GM18909 (cell line): Measurements from ENCODE around the gene DEF6.

Experiments used
- ATAC-seq: cut with Tn5 transposase; IDR thresholded peaks from one replicate; pipeline ENCODE4 v1.9.1; 2021; ENCODE audit warnings: mild to moderate bottlenecking; ENCODE audit not compliant: unreplicated experiment, poor library complexity

DEF6 gene

DNA sequence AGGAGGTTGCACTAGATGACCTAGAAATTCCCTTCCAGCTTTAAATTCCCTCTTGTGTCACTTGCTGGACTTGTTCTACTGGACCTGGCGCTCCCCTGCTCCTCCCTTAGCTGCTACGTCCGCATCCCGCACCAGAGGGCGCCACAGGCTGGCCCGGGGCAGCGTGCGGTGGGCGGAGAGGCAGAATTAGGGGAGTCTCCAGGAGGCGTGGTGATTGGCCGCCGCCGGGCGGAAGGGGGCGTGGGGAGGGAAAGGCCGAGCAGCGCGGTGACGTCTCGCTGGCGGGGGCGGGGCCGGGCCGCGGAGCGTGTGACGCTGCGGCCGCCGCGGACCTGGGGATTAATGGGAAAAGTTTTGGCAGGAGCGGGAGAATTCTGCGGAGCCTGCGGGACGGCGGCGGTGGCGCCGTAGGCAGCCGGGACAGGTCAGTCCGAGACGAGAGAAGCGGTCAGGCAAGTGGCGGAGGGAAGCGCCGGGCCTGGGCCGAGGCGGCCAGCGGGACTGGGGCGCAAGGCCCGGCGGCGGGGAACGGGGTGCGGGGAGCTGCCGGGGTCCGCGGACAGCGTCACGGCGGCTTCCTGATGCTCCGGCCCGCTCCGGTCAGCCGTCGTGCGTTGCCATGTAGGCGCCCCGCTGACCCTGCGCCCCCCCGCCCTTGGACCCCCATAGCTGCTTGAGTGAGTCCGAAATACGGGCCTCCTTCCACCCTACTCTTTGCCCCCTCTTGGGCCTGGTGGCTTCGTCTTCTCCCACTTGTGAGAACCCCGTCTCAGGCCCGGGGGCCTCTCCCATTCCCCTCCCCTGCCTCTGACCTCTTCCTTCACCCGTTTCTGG, 44.9 kb downstream of the DEF6 start, which contains the start of gene PPARD:
TSS of gene PPARD (plus strand) at position 301 of the 834 bp plus-strand sequence. CDS start 68,530 bp downstream, outside the sequence.
- peak; percentile 96 for ATAC-seq

- ATAC-seq: no peak
Measured at GRCh38 chr6:35343092-35343834, 45.6 kb downstream of the DEF6 start.

DNA sequence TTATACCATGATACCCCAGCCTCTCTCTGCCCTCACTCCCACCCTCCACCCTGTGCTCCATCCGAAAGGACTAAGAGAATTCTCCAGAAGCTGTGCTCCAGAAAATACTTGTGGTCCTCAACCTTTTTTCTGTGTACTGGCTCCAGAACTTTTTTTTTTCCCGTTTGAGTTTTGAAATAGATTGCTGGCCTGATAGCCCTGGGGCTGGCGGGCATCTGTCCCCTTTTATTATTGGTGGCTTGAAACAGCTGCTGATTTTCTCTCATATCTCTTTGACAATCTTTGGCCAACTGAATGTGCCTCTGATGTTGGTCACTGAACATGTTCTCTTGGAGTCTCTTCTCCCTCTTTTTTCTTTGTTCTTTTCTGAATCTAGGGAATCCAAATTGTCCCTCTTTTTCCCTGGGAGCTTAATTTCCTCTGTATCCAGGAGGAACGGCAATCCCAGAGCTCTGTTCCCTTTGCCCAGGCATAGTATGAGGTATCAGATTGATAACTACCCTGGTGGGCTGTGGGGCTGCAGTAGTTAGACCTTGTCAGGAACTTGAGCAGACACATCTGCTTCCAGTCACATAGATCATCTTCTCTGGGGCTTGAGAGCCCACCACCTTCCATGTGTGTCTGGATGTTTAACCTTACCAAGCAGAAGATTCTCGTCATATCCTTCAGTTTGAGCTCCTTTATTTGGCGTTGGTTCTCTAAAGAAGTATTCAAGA, 46.4 kb downstream of the DEF6 start:
- ATAC-seq: no peak

DNA sequence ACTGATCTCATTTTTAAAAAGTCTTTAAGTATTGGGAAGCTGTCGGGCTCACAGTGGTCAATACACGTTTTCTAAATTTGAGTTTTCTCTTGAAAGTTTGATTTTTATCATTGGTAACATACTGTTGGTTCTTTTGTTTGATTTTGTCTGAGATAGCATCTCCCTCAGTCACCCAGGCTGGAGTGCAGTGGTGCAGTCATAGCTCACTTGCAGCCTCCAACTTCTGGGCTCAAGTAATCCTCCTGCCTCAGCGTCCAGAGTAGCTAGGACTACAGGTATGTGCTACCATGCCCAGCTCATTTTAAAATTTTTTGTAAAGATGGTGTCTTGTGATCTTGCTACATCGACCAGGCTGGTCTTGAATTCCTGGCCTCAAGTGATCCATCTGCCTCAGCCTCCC, 53.8 kb downstream of the DEF6 start:
- ATAC-seq: no peak

DNA sequence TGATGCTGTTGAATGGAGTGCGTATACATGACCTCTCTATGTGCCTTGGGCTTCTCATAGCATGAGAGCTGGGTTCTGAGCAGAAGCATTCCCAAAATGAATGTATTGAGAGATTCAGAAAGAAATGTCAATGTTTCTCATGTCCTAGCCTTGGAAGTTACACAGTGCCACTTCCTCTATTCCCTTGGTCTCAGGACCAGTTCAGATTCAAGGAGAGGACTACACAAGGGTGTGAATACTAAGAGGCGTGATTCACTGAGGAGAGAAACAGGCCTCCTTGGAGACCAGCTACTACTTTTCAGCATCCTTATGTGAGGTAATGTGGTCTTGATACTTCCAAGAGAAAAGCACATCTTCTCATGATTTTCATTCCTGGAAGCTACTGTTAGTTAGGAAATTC, 55.1 kb downstream of the DEF6 start:
- no peak for ATAC-seq

GRCh38 chr6:35354361-35355135, 56.9 kb downstream of the DEF6 start:
- no peak for ATAC-seq

GRCh38 chr6:35356391-35356790, 58.8 kb downstream of the DEF6 start:
- ATAC-seq: no peak

DNA sequence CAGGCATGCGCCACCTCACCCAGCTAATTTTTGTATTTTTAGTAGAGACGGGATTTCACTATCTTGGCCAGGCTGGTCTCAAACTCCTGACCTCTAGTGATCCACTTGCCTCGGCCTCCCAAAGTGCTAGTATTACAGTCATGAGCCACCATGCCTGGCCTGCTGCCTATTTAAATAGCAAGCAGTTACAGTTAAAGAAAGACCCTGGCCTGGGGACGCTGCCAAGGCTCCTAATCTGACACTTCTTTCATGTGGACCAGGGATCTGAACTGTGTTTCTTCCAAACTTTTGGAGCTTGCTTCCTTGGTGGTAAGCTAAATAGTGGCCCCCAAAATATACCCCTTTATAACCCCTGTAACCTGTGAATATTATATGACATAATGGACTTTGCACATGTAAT, 60.1 kb downstream of the DEF6 start:
- ATAC-seq: no peak

DNA sequence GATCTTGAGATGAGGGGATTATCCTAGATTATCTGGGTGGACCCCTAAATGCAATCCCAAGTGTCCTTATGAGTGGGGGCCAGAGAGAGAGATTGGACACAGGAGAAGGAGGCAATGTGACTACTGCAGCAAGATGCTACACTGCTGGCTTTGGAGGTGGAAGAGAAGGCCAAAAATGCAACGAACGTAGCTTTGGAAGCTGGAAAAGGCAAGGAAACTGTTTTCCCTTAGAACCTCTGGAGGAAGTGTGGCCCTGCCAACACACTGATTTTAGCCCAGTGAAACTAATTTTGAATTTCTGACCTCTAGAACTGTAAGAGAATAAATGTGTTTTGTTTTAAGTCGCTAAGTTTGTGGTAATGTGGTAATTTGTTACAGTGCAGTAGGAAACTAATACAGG, 60.5 kb downstream of the DEF6 start:
- no peak for ATAC-seq

GRCh38 chr6:35359346-35359743, 61.7 kb downstream of the DEF6 start:
- ATAC-seq: no peak

GRCh38 chr6:35359744-35360348, 62.2 kb downstream of the DEF6 start:
- no peak for ATAC-seq

- ATAC-seq: no peak
Measured at GRCh38 chr6:35360349-35361138, 62.9 kb downstream of the DEF6 start.

GRCh38 chr6:35362200-35362599, 64.6 kb downstream of the DEF6 start:
- ATAC-seq: no peak

DNA sequence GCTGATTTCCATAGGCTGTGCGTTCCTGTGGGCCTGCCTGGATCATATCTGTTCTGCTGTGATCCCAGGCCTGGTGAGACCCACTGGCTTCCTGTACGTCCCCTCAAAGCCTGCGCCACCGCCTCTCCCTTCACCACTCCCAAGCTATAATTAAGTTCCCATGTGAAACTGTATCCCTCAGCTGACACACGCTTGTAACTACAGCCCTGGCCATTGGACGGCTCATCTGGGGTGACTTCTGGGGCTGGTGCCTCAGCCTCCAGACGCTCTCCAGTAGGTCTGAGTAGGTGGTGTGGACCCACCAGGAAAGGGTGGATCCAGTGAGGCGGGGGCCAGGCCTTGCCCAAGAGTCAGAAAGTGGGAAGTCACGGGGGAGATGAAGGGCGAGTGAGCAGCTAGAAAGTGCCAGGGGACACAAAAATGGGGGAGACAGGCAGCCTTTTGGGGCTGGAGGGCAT, 65.7 kb downstream of the DEF6 start:
- no peak for ATAC-seq

DNA sequence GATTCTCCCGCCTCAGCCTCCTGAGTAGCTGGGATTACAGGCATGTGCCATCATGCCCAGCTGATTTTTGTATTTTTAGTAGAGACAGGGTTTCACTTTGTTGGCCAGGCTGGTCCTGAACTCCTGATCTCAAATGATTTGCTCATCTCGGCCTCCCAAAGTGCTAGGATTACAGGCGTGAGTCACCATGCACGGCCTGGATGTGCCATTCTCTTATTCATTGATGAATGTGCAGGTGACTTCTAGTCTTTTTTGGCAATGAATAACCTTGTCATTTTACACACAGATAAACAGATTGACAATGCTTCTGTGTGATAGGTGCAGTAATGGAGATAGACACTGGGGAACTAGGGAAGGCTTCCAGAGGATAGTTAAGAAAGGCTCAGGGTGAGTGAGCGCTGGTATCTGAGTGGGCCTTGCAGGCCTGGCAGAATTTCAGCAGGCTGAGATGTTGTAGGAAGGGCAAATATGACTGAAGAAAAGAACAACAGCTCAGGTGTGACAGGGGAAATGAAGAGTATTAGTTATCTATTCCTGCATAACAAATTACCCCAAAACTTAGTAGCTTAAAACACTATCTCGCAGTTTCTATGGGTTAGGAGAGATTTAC, 68.1 kb downstream of the DEF6 start:
- no peak for ATAC-seq

GRCh38 chr6:35366204-35366596, 68.6 kb downstream of the DEF6 start:
- ATAC-seq: no peak

DNA sequence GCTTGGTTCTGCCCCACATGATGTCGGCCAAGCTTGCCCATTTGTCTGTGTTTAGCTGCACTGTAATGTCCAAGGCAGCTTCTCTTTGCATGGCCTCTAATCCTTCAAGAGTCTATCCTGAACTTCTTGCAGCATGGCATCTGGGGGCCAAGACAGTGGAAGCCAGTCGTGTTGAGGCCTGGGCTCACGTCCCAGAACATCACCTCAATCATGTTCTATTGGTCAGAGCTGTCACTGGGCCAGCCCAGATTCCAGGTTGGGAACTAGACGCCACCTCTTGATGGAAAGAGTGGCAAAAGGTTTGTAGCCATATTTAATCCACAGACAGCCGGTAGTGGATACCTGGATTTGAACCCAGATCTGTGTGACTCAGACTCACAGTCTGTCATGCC, 70.0 kb downstream of the DEF6 start:
- no peak for ATAC-seq

GRCh38 chr6:35368038-35368887, 70.6 kb downstream of the DEF6 start:
- ATAC-seq: no peak
